Right atrium auricular region (tissue), 2 donors: ENCODE measurements around the gene ASPM. TPM values are rescaled to one million over a fixed set of nuclear protein-coding genes. Genes with fewer than 3 reads are reported as not detected.

Experiments used
- DNase-seq: peaks from one replicate; pipeline ENCODE4 v3.0.0-alpha.2; 2019; ENCODE audit warnings: low spot score
- H3K27ac ChIP-seq, 2 donors: fragments of 200-600 bp; sonication (generic); 1 replicate in 1 of 2; 2 replicates in 1 of 2; pipeline ENCODE4 v1.5.1; 2016 to 2019
- H3K27me3 ChIP-seq, 2 donors: fragments of 200-600 bp; sonication (generic); one replicate each; pipeline versions ENCODE4 v1.5.1 to v1.6.0; 2017 to 2019
- H3K36me3 ChIP-seq: fragments of 200-600 bp; sonication (generic); one replicate; pipeline ENCODE4 v1.5.1; 2016
- H3K4me1 ChIP-seq, 2 donors: fragments of 200-600 bp; sonication (generic); one replicate each; pipeline versions ENCODE4 v1.5.1 to v1.6.0; 2017 to 2019
- H3K4me3 ChIP-seq, 2 donors: fragments of 200-600 bp; sonication (generic); 1 replicate in 1 of 2; 2 replicates in 1 of 2; pipeline ENCODE4 v1.5.1; 2017 to 2019; ENCODE audit warnings: mild to moderate bottlenecking in 1 of 2, moderate library complexity in 1 of 2
- H3K9me3 ChIP-seq, 2 donors: fragments of 200-600 bp; sonication (generic); one replicate each; pipeline ENCODE4 v1.5.1; 2019
- CTCF ChIP-seq, 2 donors: fragments of 200-600 bp; sonication (generic); IDR thresholded peaks; one replicate each; pipeline ENCODE4 v1.5.1; 2019; ENCODE audit warnings: antibody characterized with exemption in 2 of 2
- total RNA-seq, 2 donors: library from RNA; depleted of rRNA; stranded (reverse); fragments of >200 nt; gene quantifications; one replicate each; pipeline ENCODE4 v1.1.0, GENCODE V29; 2016

ASPM gene
- total RNA-seq, 2 donors from 2014 or later, result 0.20 to 2.4 TPM

GRCh38 chr1:197096137-197096536 lies 50.3 kb downstream of the ASPM start:
- no peaks in the 10 kb centered on the region for H3K36me3 ChIP-seq
- H3K4me1 ChIP-seq, result no peaks in the 10 kb centered on the region
- TF ChIP-seq CTCF (IDR thresholded peaks at IDR 0.05), result no peak
- H3K9me3 ChIP-seq, result no peaks in the 10 kb centered on the region
- no peak for DNase-seq
- no peak overlapping the region for H3K4me3 ChIP-seq
- no peak overlapping the region for H3K27ac ChIP-seq
- no peaks in the 10 kb centered on the region for H3K27me3 ChIP-seq

GRCh38 chr1:197093226-197093885 lies 53.1 kb downstream of the ASPM start:
- no peak for TF ChIP-seq CTCF (IDR thresholded peaks at IDR 0.05)
- H3K27me3 ChIP-seq, result no peaks in the 10 kb centered on the region
- no peak overlapping the region for H3K4me3 ChIP-seq
- no peak for DNase-seq
- no peaks in the 10 kb centered on the region for H3K4me1 ChIP-seq
- no peak overlapping the region for H3K27ac ChIP-seq
- no peaks in the 10 kb centered on the region for H3K36me3 ChIP-seq
- H3K9me3 ChIP-seq, result no peaks in the 10 kb centered on the region

- Histone ChIP-seq H3K27ac (no peak overlapping the region), H3K9me3 (no peaks in the 10 kb centered on the region), H3K36me3 (no peaks in the 10 kb centered on the region), H3K4me3 (no peak overlapping the region), H3K4me1 (no peaks in the 10 kb centered on the region), H3K27me3 (no peaks in the 10 kb centered on the region)
- no peak for DNase-seq
- TF ChIP-seq CTCF (IDR thresholded peaks at IDR 0.05), result no peak
Measured at GRCh38 chr1:197092491-197093023, 53.9 kb downstream of the ASPM start.

DNA sequence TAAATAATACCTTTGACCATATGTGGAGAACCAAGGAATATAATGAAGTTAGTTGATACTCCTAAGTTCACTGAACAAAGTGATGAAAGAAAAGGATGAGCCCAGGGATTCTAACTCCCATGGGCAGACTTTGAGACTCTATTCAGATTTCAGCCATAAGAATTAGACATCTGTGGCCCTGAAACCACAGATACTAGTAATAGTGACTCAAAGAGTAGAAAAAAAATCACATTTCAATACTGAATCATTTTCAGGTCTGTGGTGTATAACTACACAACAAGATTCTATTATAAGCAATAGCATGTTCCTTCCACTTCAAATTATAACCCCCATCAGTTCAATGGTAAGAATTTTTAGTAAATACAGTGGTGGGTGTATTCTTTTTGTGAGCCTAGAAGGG lies 63.0 kb downstream of the ASPM start:
- Histone ChIP-seq H3K36me3 (no peaks in the 10 kb centered on the region), H3K27me3 (no peaks in the 10 kb centered on the region), H3K4me3 (no peak overlapping the region), H3K4me1 (no peaks in the 10 kb centered on the region), H3K9me3 (peaks cover 0 to 11% of the 10 kb centered on the region in 2 donors), H3K27ac (no peak overlapping the region)
- DNase-seq, result no peak
- no peak for TF ChIP-seq CTCF (IDR thresholded peaks at IDR 0.05)

GRCh38 chr1:197081117-197081753 lies 65.2 kb downstream of the ASPM start:
- TF ChIP-seq CTCF (IDR thresholded peaks at IDR 0.05), result no peak
- no peak overlapping the region for H3K27ac ChIP-seq
- DNase-seq, result no peak

More at GRCh38 chr1:197081117-197081753, 65.2 kb downstream of the ASPM start:
- Histone ChIP-seq H3K9me3 (peaks cover 0 to 11% of the 10 kb centered on the region in 2 donors), H3K27me3 (no peaks in the 10 kb centered on the region), H3K4me1 (no peaks in the 10 kb centered on the region), H3K4me3 (no peak overlapping the region), H3K36me3 (no peaks in the 10 kb centered on the region)
